Mononuclear cell (primary cell): ENCODE data around the gene ARL6IP4. TPM values are rescaled to one million over a fixed set of nuclear protein-coding genes. Genes with fewer than 3 reads are reported as not detected.
"Not testable (repeated sequence)": the region's sequence is repeated elsewhere in the genome, so short reads cannot be mapped to it uniquely, and the experiment has no call there.

Experiments
- H3K27me3 ChIP-seq: 2 replicates; pipeline ENCODE4 v1.6.0; 2011; ENCODE audit warnings: low read length, control low read depth; ENCODE audit not compliant: insufficient read depth
- H3K4me1 ChIP-seq: 2 replicates; pipeline ENCODE4 v1.5.1; 2011; ENCODE audit warnings: mild to moderate bottlenecking, low read length, control low read depth; ENCODE audit not compliant: insufficient read depth
- H3K4me3 ChIP-seq: 2 replicates; pipeline ENCODE4 v1.5.1; 2011; ENCODE audit warnings: mild to moderate bottlenecking, low read length, moderate library complexity
- H3K9me3 ChIP-seq: 2 replicates; pipeline ENCODE4 v1.5.1; 2011; ENCODE audit warnings: low read depth, mild to moderate bottlenecking, control low read depth, low read length
- total RNA-seq: library from RNA; depleted of rRNA; stranded (reverse); fragments of >200 nt; gene quantifications from one replicate; pipeline ENCODE4 v1.2.3, GENCODE V29; 2012

The ARL6IP4 gene
- total RNA-seq, result 123 TPM

DNA sequence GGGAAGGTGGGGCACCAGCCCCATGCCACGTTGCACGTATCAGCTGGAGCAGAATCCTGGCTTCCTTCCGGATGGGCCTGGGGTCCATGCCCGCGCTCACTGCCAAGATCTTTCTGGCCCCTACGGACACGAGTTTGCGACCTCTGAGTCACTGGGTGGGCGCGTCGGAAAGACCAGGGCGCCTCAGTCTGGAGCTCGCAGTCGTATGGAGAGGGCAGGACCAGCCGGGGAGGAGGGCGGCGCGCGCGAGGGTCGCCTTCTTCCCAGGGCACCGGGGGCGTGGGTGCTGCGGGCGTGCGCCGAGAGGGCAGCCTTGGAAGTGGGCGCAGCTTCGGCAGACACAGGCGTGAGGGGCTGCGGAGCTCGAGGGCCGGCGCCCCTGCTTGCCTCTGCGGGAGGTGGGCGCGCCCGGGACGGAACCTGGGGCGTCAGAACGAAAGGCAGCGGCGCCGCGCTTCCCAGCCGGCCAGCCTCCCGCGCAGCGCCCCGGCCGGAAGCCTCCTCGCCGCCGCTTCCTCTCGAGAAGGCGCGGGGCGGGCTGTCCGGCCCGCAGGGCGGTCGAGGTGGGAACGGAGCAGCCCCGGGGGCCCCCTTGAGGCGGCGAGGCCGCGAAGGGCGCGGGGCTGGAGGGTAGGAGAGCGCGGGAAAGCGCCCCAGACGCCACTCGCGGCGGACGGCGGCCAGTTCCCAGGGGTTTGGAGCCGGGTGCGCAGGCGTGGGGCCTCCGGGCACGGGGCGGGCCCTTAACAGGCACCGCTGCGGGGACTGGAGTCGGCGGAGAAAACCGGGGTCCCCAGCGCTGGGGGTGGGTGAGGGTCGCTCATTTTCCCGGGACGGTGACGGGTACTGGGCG is at the start of gene ARL6IP4:
Gene ARL6IP4 (plus strand): TSS at position 499 of the 853 bp plus-strand sequence. CDS start 459 bp downstream, outside the sequence.
- Histone ChIP-seq H3K9me3 (no peaks in the 10 kb centered on the region), H3K4me3 (peak within 1 kb of the TSS; percentile 80), H3K4me1 (peaks cover 79% of the 10 kb centered on the region), H3K27me3 (no peaks in the 10 kb centered on the region)

DNA sequence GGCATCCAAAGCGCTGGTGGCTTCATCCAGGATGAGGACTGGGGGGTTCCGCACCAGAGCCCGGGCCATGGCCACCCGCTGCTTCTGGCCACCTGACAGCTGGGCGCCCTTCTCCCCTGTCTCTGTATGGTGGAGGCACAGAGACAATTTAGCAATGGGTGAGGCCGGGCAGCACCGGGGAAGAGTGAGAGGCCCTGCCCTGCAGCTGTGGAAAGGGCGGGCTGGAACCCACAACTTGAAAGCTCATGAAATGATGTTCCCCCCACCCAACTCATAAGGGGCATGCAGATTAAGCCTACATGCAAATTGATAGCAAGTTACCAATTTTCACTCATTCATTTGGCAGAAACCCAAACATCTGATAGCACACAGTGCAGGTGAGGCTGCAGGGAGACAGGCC is 48.3 kb upstream of the ARL6IP4 start:
- no peaks in the 10 kb centered on the region for H3K27me3 ChIP-seq
- peaks cover 10% of the 10 kb centered on the region for H3K4me1 ChIP-seq
- no peak overlapping the region for H3K4me3 ChIP-seq
- no peaks in the 10 kb centered on the region for H3K9me3 ChIP-seq

DNA sequence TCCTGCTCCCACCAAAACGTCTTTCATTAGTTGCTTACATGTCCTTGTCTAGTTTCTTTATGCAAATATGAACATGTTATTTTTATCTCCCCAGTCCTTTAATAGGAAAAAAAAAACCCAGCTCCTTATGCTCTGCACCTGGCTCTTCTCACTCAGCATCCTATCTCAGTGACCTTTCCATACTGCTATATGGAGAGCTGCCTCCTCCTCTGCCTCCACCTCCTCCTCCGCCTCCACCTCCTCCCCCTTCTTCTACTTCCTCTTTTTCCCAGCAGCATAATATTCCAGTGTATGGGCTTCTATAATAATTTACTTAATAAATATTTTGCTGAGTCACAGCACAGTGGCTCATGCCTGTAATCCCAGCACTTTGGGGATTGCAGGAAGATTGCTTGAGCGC is 45.8 kb upstream of the ARL6IP4 start:
- no peaks in the 10 kb centered on the region for H3K4me1 ChIP-seq
- no peaks in the 10 kb centered on the region for H3K27me3 ChIP-seq
- no peak overlapping the region for H3K4me3 ChIP-seq
- H3K9me3 ChIP-seq, result no peaks in the 10 kb centered on the region

DNA sequence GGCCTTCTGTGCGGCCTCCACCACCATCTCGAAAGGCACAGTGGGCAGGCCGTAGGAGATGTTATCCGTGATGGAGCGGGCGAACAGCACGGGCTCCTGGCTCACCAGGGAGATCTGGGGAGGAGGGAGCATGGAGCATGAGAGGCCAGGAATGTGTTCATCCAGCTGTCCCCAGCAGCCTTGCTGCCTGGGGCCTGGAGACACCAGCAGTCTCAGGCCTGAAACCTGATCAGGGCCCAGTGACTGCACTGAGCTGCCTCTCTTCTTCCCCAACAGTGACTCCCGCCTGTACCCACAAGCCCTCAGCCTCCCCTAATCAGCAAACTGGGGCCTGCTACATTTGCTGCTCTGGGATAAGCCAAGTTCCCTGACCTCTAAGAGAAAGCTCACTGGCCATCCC is 45.2 kb upstream of the ARL6IP4 start:
- Histone ChIP-seq H3K4me1 (no peaks in the 10 kb centered on the region), H3K9me3 (no peaks in the 10 kb centered on the region), H3K27me3 (no peaks in the 10 kb centered on the region)

DNA sequence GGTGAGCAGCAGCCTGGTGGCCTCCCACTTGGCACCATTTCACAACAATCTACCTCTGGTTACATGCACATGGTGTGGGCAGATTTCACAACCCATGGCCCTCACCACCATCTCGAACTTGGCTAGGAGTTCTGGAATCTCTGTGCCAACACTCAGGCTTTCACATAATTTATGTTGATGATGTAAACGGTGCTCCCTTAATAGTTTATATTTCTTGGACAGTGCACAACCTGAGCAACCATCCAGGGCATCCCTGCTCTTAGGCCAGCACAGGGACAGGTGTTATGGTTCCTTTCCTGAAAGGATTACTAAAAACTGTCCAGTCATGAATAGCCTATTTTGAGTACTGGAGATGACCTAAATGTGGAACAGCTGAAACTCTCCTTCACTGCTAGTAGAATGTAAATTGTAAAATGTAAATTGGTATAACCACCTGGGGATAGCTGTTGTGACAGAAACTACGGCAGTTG is 42.8 kb upstream of the ARL6IP4 start:
- no peaks in the 10 kb centered on the region for H3K9me3 ChIP-seq
- H3K27me3 ChIP-seq, result no peaks in the 10 kb centered on the region
- no peak overlapping the region for H3K4me3 ChIP-seq
- H3K4me1 ChIP-seq, result peaks cover 8% of the 10 kb centered on the region

More for the DNA sequence above, 45.2 kb upstream of the ARL6IP4 start:
- H3K4me3 ChIP-seq, result no peak overlapping the region

DNA sequence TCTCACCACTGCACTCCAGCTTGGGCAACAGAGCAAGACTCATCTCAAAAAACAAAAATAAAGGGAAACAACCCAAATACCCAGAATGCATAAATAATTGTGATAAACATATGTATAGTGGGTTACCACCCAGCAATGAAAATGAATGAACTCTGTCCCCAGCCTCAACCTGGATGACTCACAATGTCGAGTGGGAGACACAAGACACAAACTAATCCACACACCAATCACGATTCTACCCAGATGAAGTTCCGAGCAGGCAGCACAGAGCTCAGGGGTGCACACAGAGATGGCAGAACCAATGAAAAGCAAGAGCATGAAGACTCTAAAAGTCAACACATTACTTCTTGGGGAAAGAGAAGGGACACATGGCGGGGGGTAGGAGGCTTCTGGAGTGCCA is 41.4 kb upstream of the ARL6IP4 start:
- Histone ChIP-seq H3K4me3 (no peak overlapping the region), H3K9me3 (no peaks in the 10 kb centered on the region), H3K27me3 (no peaks in the 10 kb centered on the region), H3K4me1 (peaks cover 16% of the 10 kb centered on the region)

DNA sequence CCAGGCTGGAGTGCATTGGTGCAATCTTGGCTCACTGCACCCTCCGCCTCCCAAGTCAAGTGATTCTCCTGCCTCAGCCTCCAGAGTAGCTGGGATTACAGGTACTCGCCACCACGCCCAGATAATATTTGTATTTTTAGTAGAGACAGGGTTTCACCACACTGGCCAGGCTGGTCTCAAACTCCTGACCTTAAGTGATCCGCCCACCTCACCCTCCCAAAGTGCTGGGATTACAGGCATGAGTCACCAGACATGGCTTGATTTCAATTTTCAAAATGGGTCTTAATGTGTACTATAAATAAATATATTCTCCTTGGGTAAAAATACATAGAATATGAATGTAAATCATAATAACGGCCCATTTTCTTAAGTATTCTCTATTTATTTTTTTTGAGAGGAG is 39.1 kb upstream of the ARL6IP4 start:
- peaks cover 22% of the 10 kb centered on the region for H3K4me1 ChIP-seq
- not testable (repeated sequence) for H3K9me3 ChIP-seq, H3K27me3 ChIP-seq, H3K4me3 ChIP-seq

DNA sequence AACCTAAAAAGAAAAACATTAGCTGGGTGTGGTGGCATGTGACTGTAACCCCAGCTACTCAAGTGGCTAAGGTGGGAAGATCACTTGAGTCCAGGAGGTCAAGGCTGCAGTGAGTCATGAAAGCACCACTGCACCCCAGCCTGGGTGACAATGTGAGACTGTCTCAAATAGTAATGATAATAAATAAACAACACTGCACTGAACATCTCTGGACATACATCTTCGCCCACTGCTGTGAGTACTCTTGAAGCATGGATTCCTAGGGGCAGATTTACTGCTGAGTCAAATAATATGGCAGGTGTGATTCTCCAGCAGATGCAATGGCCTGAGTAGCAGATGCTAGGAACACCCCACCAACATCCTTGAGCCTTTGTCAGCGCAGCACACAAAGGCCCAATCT is 37.8 kb upstream of the ARL6IP4 start:
- no peaks in the 10 kb centered on the region for H3K9me3 ChIP-seq
- H3K4me1 ChIP-seq, result peaks cover 35% of the 10 kb centered on the region
- H3K4me3 ChIP-seq, result no peak overlapping the region
- H3K27me3 ChIP-seq, result no peaks in the 10 kb centered on the region

DNA sequence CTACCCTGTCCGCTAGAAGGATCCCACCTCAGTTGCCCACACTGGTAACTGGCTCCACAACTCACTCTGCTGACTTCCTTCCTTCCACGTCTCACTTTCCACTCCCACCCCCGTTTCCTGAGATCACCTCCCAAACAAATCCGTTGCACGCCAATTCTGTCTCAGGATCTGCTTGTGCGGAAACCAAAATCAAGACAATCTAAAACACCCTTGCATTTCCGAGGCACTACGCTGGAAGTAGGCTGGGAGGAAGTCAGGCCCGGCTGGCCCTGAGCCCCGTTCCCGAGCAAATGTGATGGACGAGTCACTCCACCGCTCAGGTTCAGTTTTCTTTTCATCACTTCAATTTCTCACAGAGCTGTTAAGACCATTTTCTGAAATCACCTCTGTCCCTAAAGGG is 37.3 kb upstream of the ARL6IP4 start:
- no peak overlapping the region for H3K4me3 ChIP-seq
- H3K9me3 ChIP-seq, result no peaks in the 10 kb centered on the region
- peaks cover 40% of the 10 kb centered on the region for H3K4me1 ChIP-seq
- no peaks in the 10 kb centered on the region for H3K27me3 ChIP-seq

DNA sequence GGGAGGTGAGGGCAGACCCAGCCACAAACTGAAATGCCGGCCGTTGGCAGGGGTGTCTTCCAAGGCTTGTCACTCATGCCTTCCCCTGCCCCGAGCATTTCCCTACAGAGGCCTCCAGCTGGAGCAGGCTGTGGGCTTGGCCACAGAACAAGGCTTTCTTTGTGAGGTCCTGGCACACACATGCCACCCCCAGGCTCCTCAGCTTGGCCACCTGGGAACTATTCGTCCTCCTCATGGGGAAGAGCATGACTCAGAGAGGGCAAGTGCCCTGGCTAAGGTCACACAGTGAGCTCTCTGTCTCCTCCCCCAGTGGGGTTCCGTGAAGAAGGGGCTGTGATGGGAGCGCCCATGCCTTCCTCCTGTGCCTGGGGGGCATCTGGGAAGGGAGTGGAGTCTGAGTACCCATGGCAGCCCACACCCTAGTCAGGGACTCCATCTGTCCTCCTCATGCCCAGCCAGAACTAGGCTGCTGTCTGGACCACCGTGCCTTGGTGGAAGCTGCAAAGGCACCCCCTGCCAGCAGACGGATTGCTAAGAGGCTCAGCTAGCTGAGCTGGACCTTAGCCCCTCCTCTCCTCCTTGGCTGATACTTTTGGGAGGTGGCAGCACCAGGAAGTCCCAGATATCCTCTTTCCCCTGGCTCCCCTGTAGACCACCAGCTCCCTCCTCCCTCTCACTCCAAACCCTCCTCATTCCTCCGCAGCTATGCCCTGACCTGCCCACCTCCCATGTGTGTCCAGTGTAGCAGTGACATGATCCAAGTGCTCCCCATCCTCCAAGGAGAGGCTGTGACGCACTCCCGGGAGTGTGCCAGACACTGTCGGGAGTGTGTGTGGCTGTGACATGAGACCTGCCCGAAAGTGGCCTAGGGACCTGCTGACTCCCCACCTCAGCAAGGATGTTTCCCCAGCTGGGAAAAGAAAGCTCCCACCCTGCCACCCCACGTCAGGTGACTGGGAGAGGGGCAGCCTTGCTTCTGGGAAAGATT is 35.6 kb upstream of the ARL6IP4 start:
- no peaks in the 10 kb centered on the region for H3K9me3 ChIP-seq
- H3K4me3 ChIP-seq, result no peak overlapping the region
- peaks cover 42% of the 10 kb centered on the region for H3K4me1 ChIP-seq
- H3K27me3 ChIP-seq, result no peaks in the 10 kb centered on the region

DNA sequence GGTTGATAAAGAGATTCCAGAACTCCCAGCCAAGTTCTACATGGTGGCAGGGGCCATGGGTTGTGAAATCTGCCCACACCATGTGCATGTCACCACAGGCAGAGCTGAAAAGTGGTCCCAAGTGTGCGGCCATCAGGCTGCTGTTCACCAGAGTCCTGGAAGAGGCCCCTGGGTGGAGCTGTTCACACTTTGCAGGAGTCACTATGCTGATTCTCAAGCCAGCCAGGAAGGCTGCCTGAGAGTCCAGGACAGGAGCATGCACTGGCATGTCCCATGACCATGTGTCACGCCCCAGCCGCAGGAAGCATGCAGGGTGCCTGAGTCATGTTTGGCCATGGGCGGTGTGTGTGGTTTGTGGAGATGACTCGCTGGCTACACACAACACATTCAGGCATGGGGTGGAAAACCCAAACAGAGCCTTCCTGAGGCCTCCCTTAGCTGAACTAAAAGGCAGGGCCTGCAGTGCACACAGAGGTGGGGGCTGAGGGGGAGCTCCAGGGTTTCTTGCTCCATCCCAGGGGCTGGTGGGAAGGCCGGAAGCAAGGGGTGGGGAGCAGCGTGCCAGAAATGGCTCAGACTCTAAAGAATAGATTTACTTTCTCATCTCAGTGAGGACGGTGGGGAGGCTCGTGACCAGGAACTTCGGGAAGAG is 33.7 kb upstream of the ARL6IP4 start:
- Histone ChIP-seq H3K9me3 (no peaks in the 10 kb centered on the region), H3K4me1 (peaks cover 42% of the 10 kb centered on the region), H3K27me3 (no peaks in the 10 kb centered on the region), H3K4me3 (no peak overlapping the region)

DNA sequence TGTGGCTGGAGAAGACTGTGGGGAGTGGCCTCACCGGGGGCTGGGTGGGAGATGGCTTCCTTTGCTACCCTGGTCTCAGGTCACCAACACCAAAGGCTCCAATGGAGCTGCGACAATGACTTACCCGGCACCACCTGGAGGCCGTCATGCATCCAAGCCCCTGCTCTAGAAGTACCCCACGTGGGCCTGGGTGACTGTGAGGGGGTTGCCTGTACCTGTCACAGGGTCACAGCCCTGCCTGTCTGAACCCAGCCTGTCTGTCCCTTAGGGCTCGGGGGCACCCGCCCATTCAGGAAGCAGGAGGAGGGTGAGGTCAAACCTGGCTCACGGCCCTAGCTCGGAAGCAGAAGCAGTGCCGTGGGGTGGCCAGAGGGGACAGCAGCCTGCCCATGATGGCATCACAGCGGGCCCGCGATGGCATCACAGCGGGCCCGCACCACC is 33.1 kb upstream of the ARL6IP4 start:
- Histone ChIP-seq H3K4me3 (no peak overlapping the region), H3K4me1 (peaks cover 37% of the 10 kb centered on the region), H3K27me3 (no peaks in the 10 kb centered on the region), H3K9me3 (no peaks in the 10 kb centered on the region)

DNA sequence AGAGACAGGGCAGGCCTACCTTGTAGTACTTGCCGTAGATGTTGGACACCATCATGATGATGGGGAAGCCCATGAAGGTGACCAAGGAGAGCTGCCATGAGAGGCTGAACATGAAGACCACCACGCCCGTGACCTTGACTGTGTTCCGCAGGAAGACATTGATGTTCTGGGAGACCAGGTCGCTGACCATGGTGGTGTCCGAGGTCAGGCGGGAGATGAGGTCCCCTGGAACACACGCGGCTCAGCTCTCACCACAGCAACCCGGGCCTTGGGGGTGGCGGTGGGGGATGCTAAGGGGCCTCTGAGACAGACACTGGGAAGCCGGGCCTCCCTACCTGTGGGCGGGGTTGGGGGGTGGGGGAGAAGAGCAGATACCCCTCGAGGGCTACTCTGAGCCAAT is 31.9 kb upstream of the ARL6IP4 start:
- H3K4me3 ChIP-seq, result no peak overlapping the region
- H3K9me3 ChIP-seq, result no peaks in the 10 kb centered on the region
- no peaks in the 10 kb centered on the region for H3K27me3 ChIP-seq
- peaks cover 26% of the 10 kb centered on the region for H3K4me1 ChIP-seq

DNA sequence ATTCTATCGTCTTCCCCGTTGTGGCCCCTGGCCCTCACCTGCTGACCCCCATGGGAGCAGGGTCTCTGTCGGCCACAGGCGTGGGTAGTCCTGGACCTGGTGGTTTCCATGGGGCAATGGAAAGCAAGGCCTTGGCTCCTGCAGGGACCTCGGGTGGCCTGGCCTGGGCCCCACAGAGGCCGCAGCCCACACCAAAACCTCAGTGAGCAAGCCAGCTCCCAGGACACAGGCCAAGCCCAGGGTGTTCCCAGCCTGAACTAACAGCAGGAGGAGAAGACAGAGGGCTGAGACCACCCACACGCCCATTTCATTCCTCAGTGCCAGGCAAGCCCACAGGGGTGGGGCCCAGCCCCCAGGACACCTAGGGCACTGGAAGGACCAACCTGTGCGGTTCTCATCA is 31.1 kb upstream of the ARL6IP4 start:
- Histone ChIP-seq H3K4me1 (peaks cover 26% of the 10 kb centered on the region), H3K27me3 (no peaks in the 10 kb centered on the region), H3K4me3 (no peak overlapping the region), H3K9me3 (no peaks in the 10 kb centered on the region)
